Right lobe of liver (tissue), 6 donors: ENCODE data around the gene BICRA. TPM values are rescaled to one million over a fixed set of nuclear protein-coding genes. Genes with fewer than 3 reads are reported as not detected.
A peak's percentile ranks its signal among the peaks of the same experiment; 100 is the strongest.

Source experiments
- ATAC-seq, 4 donors: fragments of 200-7000 bp; cut with Tn5 transposase; one replicate each; pipeline ENCODE4 v1.9.1; 2020; ENCODE audit warnings: mild to moderate bottlenecking in 4 of 4, moderate library complexity in 4 of 4
- DNase-seq, 3 donors: peaks; one replicate each; pipeline ENCODE4 v3.0.0-alpha.2; 2020
- H3K27ac ChIP-seq, 3 donors: fragments of 200-600 bp; one replicate each; pipeline ENCODE4 v1.8.0; 2022
- H3K27me3 ChIP-seq, 2 donors: fragments of 200-600 bp; one replicate each; pipeline ENCODE4 v1.8.0; 2022
- H3K36me3 ChIP-seq, 4 donors: fragments of 200-600 bp; sonication (generic) in 1 of 4; one replicate each; pipeline versions ENCODE4 v1.5.1 to v1.8.0; 2017 to 2022; ENCODE audit warnings: control low read depth in 1 of 4
- H3K4me1 ChIP-seq, 4 donors: fragments of 200-600 bp; sonication (generic) in 1 of 4; one replicate each; pipeline versions ENCODE4 v1.5.1 to v1.8.0; 2017 to 2022; ENCODE audit warnings: control low read depth in 1 of 4
- H3K4me3 ChIP-seq, 3 donors: fragments of 200-600 bp; one replicate each; pipeline ENCODE4 v1.8.0; 2022
- H3K9me3 ChIP-seq, 4 donors: fragments of 200-600 bp; sonication (generic) in 1 of 4; one replicate each; pipeline versions ENCODE4 v1.5.1 to v1.8.0; 2017 to 2022; ENCODE audit warnings: control low read depth in 1 of 4
- POLR2A ChIP-seq: fragments of 450-650 bp; IDR thresholded peaks from one replicate; pipeline ENCODE4 v1.6.1; 2017; ENCODE audit warnings: antibody characterized with exemption, mild to moderate bottlenecking
- WGBS: methylation state at CpG from one replicate; pipeline ENCODE4 v1.1.6; 2018; ENCODE audit warnings: low coverage, low lambda C conversion rate; ENCODE audit not compliant: insufficient coverage; ENCODE audit errors: missing lambda C conversion rate; 5-methylcytosine and 5-hydroxymethylcytosine counted together
- intact Hi-C, 2 donors: fragments of 100-400 bp; cut with DNase I; formaldehyde crosslinking; loops; one replicate each; pipeline versions ENCODE4 v1.11.2 to v1.14.1; 2022
- total RNA-seq, 6 experiments: library from RNA; depleted of rRNA in 2 of 6; stranded (reverse); fragments of >200 nt in 2 of 6; fragmentation: NEBNext Ultra II Directional in 3 of 6; extraction: Animal tissue kit (Norgen Biotek cat#: 25700) in 3 of 6; gene quantifications; one replicate each; pipeline versions ENCODE4 v1.1.0 to v1.2.4, GENCODE V29; 2016 to 2023
- TF ChIP-seq, protein P1 (sequence below), 4 donors: fragments of 200-600 bp in 3 of 4; fragments of 450-650 bp in 1 of 4; IDR thresholded peaks; one replicate each; pipeline versions ENCODE4 v1.5.1 to v1.8.0; 2016 to 2022; ENCODE audit warnings: antibody characterized with exemption in 4 of 4, mild to moderate bottlenecking in 2 of 4
- donor health status: DM: no; HTN: yes; CAD: no.
- donor health status: DM: no; HTN: no; CAD: no.
- donor health status: DM: no; HTN: no; CAD: no.
- donor health status: DM: no; HTN: yes; CAD: no.
- donor health status: DM: no; HTN: yes; CAD: no.

BICRA gene
- total RNA-seq, 6 experiments from 2014 or later, result 3.7 to 7.3 (median 6.4) TPM

DNA sequence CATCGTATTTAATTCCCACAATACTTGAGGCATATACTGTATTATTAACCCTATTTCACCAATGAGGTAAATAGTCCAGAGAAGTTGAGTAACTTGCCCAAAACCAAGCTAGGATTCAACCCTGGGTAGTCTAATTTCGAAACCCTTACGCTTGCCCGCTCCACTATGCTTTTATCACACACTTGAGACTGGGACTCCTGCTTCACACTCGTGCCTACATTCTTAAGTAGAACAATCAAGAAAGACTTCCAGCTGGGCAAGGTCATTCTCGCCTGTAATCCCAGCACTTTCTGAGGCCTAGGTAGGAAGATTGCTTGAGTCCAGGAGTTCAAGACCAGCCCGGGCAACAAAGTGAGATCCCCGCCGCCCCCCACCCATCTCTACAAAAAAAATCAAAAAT, 39.6 kb upstream of the BICRA start:
- no peak for TF ChIP-seq POLR2A
- TF ChIP-seq, protein P1, sequence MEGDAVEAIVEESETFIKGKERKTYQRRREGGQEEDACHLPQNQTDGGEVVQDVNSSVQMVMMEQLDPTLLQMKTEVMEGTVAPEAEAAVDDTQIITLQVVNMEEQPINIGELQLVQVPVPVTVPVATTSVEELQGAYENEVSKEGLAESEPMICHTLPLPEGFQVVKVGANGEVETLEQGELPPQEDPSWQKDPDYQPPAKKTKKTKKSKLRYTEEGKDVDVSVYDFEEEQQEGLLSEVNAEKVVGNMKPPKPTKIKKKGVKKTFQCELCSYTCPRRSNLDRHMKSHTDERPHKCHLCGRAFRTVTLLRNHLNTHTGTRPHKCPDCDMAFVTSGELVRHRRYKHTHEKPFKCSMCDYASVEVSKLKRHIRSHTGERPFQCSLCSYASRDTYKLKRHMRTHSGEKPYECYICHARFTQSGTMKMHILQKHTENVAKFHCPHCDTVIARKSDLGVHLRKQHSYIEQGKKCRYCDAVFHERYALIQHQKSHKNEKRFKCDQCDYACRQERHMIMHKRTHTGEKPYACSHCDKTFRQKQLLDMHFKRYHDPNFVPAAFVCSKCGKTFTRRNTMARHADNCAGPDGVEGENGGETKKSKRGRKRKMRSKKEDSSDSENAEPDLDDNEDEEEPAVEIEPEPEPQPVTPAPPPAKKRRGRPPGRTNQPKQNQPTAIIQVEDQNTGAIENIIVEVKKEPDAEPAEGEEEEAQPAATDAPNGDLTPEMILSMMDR (IDR thresholded peaks at IDR 0.05), result no peak
- Histone ChIP-seq H3K9me3 (no peaks in the 10 kb centered on the region), H3K4me3 (no peak overlapping the region), H3K27ac (no peak overlapping the region), H3K4me1 (no peaks in the 10 kb centered on the region), H3K36me3 (no peaks in the 10 kb centered on the region), H3K27me3 (no peaks in the 10 kb centered on the region)
- 79% methylated on average over 9 of the region's 9 CpGs for WGBS
- intact Hi-C loops, result no loop called here
- ATAC-seq (no peak), DNase-seq (no peak)

DNA sequence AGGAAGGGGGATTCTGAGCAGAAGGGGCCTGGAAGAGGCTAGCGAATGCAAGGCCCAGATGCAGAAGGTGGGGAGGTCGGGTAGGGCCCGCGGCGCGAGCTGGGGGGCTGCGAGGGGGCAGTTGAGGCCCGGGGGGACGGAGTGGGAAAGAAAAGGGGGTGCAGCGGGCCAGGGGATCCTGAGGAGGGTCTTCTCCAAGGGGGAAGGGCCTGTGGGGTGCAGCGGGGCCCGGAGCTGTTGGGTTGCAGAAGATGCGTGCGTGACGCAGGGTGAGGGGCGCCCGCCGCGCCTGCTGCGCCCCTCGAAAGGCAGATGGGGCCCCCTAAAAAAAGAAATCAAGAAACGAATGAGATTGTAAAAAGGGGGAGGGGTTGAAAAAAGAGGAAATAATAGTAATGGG, 36.3 kb upstream of the BICRA start:
- WGBS, result 73% methylated on average over 22 of the region's 22 CpGs
- DNase-seq (no peak), ATAC-seq (no peak)
- H3K4me3 ChIP-seq, result peak overlapping the region in 1 of 3 donors; percentile 38
- H3K27ac ChIP-seq, result no peak overlapping the region
- intact Hi-C loops, result no loop called here
- no peaks in the 10 kb centered on the region for H3K4me1 ChIP-seq
- H3K27me3 ChIP-seq, result no peaks in the 10 kb centered on the region
- H3K36me3 ChIP-seq, result no peaks in the 10 kb centered on the region
- TF ChIP-seq, protein P1 (IDR thresholded peaks at IDR 0.05), result no peak
- no peak for TF ChIP-seq POLR2A
- H3K9me3 ChIP-seq, result no peaks in the 10 kb centered on the region

DNA sequence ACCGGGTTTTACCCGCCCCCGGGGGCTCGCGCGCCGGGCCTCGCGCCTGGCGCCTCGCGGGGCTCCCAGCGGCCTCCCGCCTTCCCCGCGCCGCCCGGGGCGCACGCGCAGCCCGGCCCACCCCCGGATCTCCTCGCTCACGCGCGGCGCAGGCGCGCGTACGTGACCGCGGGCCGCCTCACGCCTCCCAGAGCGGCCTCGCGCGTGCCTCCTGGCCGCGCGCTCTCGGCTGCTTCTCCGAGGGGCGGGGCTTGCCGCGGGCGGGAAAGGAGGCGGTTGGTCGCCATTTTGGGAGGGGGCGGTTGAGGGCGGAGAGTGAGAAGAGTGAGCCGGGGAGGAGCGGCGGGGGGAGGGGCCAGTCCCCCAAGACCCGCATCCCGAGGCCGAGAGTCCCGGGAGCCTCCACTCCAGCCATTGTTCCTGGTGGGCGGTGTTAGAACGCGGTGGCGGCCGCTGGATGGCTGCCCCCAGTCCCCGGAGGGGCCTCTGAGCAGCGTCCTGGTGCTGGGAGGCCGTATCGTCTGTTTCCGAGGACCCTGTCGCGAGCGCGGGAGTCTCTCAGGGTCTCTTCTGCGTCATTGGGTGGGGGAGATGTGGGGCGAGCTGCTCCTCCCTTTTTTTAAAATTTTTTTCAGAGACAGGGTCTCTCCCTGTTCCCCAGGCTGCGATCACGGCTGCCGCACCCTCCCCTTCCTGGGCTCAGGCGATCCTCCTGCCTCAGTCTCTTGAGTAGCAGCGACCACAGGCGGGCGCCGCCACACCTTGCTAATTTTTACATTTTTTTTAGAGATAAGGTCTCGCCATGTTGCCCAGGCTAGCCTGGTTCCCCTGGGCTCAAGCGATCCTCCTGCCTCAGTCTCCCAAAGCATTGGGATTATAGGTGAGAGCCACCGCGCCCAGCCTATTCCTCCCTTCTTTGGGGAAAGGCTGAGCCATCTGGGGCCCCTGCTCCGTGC, 35.6 kb upstream of the BICRA start, which contains the start of gene ZNF541:
Gene ZNF541, minus strand, starts transcription at position 78 of the 956 bp plus-strand sequence. CDS start 17,292 bp downstream, outside the sequence.
- WGBS, result 51% methylated on average over 14 of the region's 89 CpGs
- no peak within 1 kb of the TSS for H3K27ac ChIP-seq
- no peaks in the 10 kb centered on the region for H3K36me3 ChIP-seq
- TF ChIP-seq, protein P1 (IDR thresholded peaks at IDR 0.05), result no peak
- no peak for TF ChIP-seq POLR2A
- H3K4me1 ChIP-seq, result no peaks in the 10 kb centered on the region
- H3K27me3 ChIP-seq, result no peaks in the 10 kb centered on the region
- no peaks in the 10 kb centered on the region for H3K9me3 ChIP-seq
- intact Hi-C loops, result no loop called here
- peak within 1 kb of the TSS; percentile 25 to 38 (median 29) for H3K4me3 ChIP-seq
- ATAC-seq (peak; percentile 71 to 90 (median 76)), DNase-seq (peak; percentile 58 to 75 (median 61))

DNA sequence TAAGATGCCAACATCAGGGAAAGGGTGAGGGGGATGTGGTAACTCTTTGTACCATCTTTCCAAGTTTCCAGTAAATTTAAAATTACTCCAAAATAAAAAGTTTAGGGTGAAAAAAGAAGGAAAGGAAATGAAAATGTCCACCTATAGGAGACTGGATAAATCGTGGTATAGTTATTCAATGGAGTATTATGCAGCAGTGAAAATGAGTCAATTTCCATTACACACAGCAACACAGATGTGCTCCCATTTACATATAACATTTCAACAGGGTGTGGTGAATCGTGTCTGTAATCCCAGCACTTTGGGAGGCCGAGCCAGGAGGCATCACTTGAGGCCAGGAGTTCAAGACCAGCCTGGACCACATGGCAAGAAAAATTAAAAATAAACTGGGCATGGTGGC, 28.5 kb upstream of the BICRA start:
- no peaks in the 10 kb centered on the region for H3K9me3 ChIP-seq
- no peaks in the 10 kb centered on the region for H3K4me1 ChIP-seq
- TF ChIP-seq POLR2A, result no peak
- TF ChIP-seq, protein P1 (IDR thresholded peaks at IDR 0.05), result no peak
- no peaks in the 10 kb centered on the region for H3K27me3 ChIP-seq
- ATAC-seq (no peak), DNase-seq (no peak)
- intact Hi-C loops, result no loop called here
- no peaks in the 10 kb centered on the region for H3K36me3 ChIP-seq
- H3K27ac ChIP-seq, result no peak overlapping the region
- WGBS, result 57% methylated on average over 3 of the region's 3 CpGs
- H3K4me3 ChIP-seq, result no peak overlapping the region
